OCI-LY7 (cell line): ENCODE data around the gene HNF1A. TPM values are rescaled to one million over a fixed set of nuclear protein-coding genes. Genes with fewer than 3 reads are reported as not detected.

Source experiments
- Bru-seq: library from RNA; stranded (reverse); fragments of 400-500 nt; gene quantifications from one replicate; lab custom pipeline; 2021; lab: Mats Ljungman, UMichigan
- BruChase-seq, 2 experiments: library from RNA; stranded (reverse); fragments of 400-500 nt; gene quantifications; one replicate each; lab custom pipeline; 2021; lab: Mats Ljungman, UMichigan
- BruUV-seq: library from RNA; stranded (reverse); fragments of 400-500 nt; replicated peaks from 2 replicates; lab custom pipeline; 2021; lab: Mats Ljungman, UMichigan
- CTCF ChIA-PET: fragments of 300-600 bp; sonication (Branson Sonifier 250); formaldehyde crosslinking; loops from one replicate; lab custom pipeline; 2022; ENCODE audit warnings: antibody characterized with exemption; ENCODE audit not compliant: unreplicated experiment; lab: Charles Lee
- POLR2A ChIA-PET: fragments of 300-600 bp; sonication (Branson Sonifier 250); formaldehyde crosslinking; loops from one replicate; lab custom pipeline; 2022; ENCODE audit warnings: antibody characterized with exemption; lab: Charles Lee
- DNase-seq: peaks from one replicate; pipeline ENCODE4 v3.0.0-alpha.2; 2015; ENCODE audit warnings: low spot score
- H2AFZ ChIP-seq: fragments of 200-600 bp; sonication (generic), shearing (Covaris generic); 2 replicates; pipeline ENCODE4 v1.6.1; 2014; ENCODE audit warnings: mild to moderate bottlenecking, antibody characterized with exemption, low read length, moderate library complexity
- H3K27ac ChIP-seq: fragments of 200-600 bp; sonication (generic); 2 replicates; pipeline ENCODE4 v1.5.1; 2014; ENCODE audit warnings: mixed run types, low read depth, mild to moderate bottlenecking, moderate library complexity, low read length, inconsistent platforms; ENCODE audit not compliant: poor library complexity, severe bottlenecking
- H3K36me3 ChIP-seq: fragments of 200-600 bp; sonication (generic); 2 replicates; pipeline ENCODE4 v1.6.1; 2014; ENCODE audit warnings: mild to moderate bottlenecking, antibody characterized with exemption, low read length, moderate library complexity, mixed read lengths; ENCODE audit not compliant: insufficient read depth
- H3K4me1 ChIP-seq: fragments of 200-600 bp; sonication (generic); 2 replicates; pipeline ENCODE4 v1.5.1; 2014; ENCODE audit warnings: mild to moderate bottlenecking, low read length; ENCODE audit not compliant: insufficient read depth, poor library complexity, severe bottlenecking
- H3K4me2 ChIP-seq: fragments of 200-600 bp; sonication (generic); 2 replicates; pipeline ENCODE4 v1.6.1; 2014; ENCODE audit warnings: mild to moderate bottlenecking, low read length
- H3K4me3 ChIP-seq: fragments of 200-600 bp; sonication (generic); 2 replicates; pipeline ENCODE4 v1.5.1; 2014; ENCODE audit warnings: mild to moderate bottlenecking, low read depth, low read length; ENCODE audit not compliant: poor library complexity, severe bottlenecking
- H3K79me2 ChIP-seq: fragments of 200-600 bp; sonication (generic); 2 replicates; pipeline ENCODE4 v1.6.1; 2016; ENCODE audit warnings: low read depth, mild to moderate bottlenecking, low read length, moderate library complexity, mixed read lengths; ENCODE audit not compliant: insufficient read depth
- H3K9me2 ChIP-seq: fragments of 200-600 bp; sonication (generic); 2 replicates; pipeline ENCODE4 v1.6.1; 2016; ENCODE audit warnings: mild to moderate bottlenecking, low read length, mixed read lengths; ENCODE audit not compliant: insufficient read depth
- H3K9me3 ChIP-seq: fragments of 200-600 bp; sonication (generic); 2 replicates; pipeline ENCODE4 v1.6.1; 2014; ENCODE audit warnings: mild to moderate bottlenecking, mixed run types, low read length, mixed read lengths
- H4K20me1 ChIP-seq: fragments of 200-600 bp; sonication (generic); 2 replicates; pipeline ENCODE4 v1.6.1; 2014; ENCODE audit warnings: mild to moderate bottlenecking, antibody characterized with exemption, low read length, moderate library complexity, mixed read lengths; ENCODE audit not compliant: insufficient read depth
- CTCF ChIP-seq: fragments of 200-600 bp; sonication (generic); conservative IDR thresholded peaks from 2 replicates; pipeline ENCODE4 v1.5.1; 2014; ENCODE audit warnings: mild to moderate bottlenecking, antibody characterized with exemption, low read length, moderate library complexity, mixed read lengths
- EZH2phosphoT487 ChIP-seq: fragments of 200-600 bp; sonication (generic); IDR thresholded peaks from 2 replicates; pipeline ENCODE4 v1.6.1; 2018; ENCODE audit warnings: low read depth, borderline replicate concordance, mild to moderate bottlenecking, mixed run types, antibody characterized with exemption, low read length, moderate library complexity, mixed read lengths
- intact Hi-C: fragments of 100-400 bp; cut with micrococcal nuclease; formaldehyde crosslinking; loops from one replicate; pipeline ENCODE4 v1.10.0; 2022; ENCODE audit not compliant: unreplicated experiment
- long read RNA-seq: library from polyadenylated mRNA; stranded (forward); transcript quantifications from one replicate; pipeline ENCODE4 v2.0.0, GENCODE V29; 2022
- total RNA-seq, 2 experiments: library from RNA; depleted of rRNA in 1 of 2; stranded (reverse); fragments of >200 nt in 1 of 2; shearing (Covaris generic) in 1 of 2; gene quantifications; 2 replicates each; pipeline ENCODE4 v1.2.3, GENCODE V29; 2014 to 2022

The HNF1A gene, protein sequence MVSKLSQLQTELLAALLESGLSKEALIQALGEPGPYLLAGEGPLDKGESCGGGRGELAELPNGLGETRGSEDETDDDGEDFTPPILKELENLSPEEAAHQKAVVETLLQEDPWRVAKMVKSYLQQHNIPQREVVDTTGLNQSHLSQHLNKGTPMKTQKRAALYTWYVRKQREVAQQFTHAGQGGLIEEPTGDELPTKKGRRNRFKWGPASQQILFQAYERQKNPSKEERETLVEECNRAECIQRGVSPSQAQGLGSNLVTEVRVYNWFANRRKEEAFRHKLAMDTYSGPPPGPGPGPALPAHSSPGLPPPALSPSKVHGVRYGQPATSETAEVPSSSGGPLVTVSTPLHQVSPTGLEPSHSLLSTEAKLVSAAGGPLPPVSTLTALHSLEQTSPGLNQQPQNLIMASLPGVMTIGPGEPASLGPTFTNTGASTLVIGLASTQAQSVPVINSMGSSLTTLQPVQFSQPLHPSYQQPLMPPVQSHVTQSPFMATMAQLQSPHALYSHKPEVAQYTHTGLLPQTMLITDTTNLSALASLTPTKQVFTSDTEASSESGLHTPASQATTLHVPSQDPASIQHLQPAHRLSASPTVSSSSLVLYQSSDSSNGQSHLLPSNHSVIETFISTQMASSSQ
- total RNA-seq (2014; rRNA removed; shearing (Covaris generic)) = not detected in 2 replicates
- total RNA-seq (2022) = not detected in 2 replicates
- not detected for Bru-seq, nascent RNA
- not detected for BruChase-seq, experiment 1, labeled RNA remaining after a 6-hour chase
- BruChase-seq, experiment 2, labeled RNA remaining after a 2-hour chase = not detected
- long read RNA-seq = 0 reads

GRCh38 chr12:120978296-120979219 is at the start of gene HNF1A:
Gene HNF1A (plus strand): TSS chr12:120978543. CDS start chr12:120978769, 226 bp downstream.
- intact Hi-C loops = no loop called here
- H3K4me1 ChIP-seq = no peaks in the 10 kb centered on the region
- H3K4me3 ChIP-seq = no peak within 1 kb of the TSS
- no TSS peak for BruUV-seq
- no peaks in the 10 kb centered on the region for H3K9me3 ChIP-seq
- no peak for DNase-seq
- H2AFZ ChIP-seq = no peak within 1 kb of the TSS
- H3K9me2 ChIP-seq = no peaks in the 10 kb centered on the region
- ChIA-PET CTCF (interaction anchor here (0.6 kb wide), 1 partner anchor 192 kb away, joined by 3 read pairs; no protein-coding TSS in a partner anchor), POLR2A (interaction anchor here (0.5 kb wide), 1 partner anchor 375 kb away, joined by 3 read pairs; no protein-coding TSS in a partner anchor)
- no peaks in the 10 kb centered on the region for H3K36me3 ChIP-seq
- no peaks in the 10 kb centered on the region for H3K79me2 ChIP-seq
- no peaks in the 10 kb centered on the region for H4K20me1 ChIP-seq
- no peak within 1 kb of the TSS for H3K4me2 ChIP-seq
- no peak within 1 kb of the TSS for H3K27ac ChIP-seq
- TF ChIP-seq CTCF (no peak), EZH2phosphoT487 (no peak)

GRCh38 chr12:120928864-120929652 is 49.3 kb upstream of the HNF1A start:
- no peak for DNase-seq
- Histone ChIP-seq H3K4me3 (no peak overlapping the region), H3K36me3 (no peaks in the 10 kb centered on the region), H2AFZ (no peak overlapping the region), H3K9me2 (no peaks in the 10 kb centered on the region), H3K27ac (no peak overlapping the region), H3K9me3 (no peaks in the 10 kb centered on the region), H3K79me2 (no peaks in the 10 kb centered on the region), H4K20me1 (no peaks in the 10 kb centered on the region), H3K4me2 (no peak overlapping the region), H3K4me1 (no peaks in the 10 kb centered on the region)
- no TSS peak for BruUV-seq
- POLR2A ChIA-PET = no interaction called here
- no peak for TF ChIP-seq CTCF
- no peak for TF ChIP-seq EZH2phosphoT487
- intact Hi-C loops = no loop called here
- CTCF ChIA-PET = no interaction called here
